Natural killer cell (primary cell): Measurements from ENCODE around the gene FUOM. TPM values are rescaled to one million over a fixed set of nuclear protein-coding genes. Genes with fewer than 3 reads are reported as not detected.

Experiments used
- ATAC-seq, 3 donors: fragments of 150-1000 bp in 2 of 3; fragments of 200-7000 bp in 1 of 3; cut with Tn5 transposase; 1 replicate in 1 of 3; 2 replicates in 2 of 3; pipeline ENCODE4 v1.10.0; 2021; ENCODE audit warnings: mild to moderate bottlenecking in 2 of 3, moderate library complexity in 2 of 3
- DNase-seq, 2 donors: peaks; one replicate each; pipeline versions ENCODE4 v3.0.0 to v3.0.0-alpha.2; 2013 to 2021; ENCODE audit warnings: mixed read lengths in 1 of 2
- H3K27ac ChIP-seq: one replicate; pipeline ENCODE4 v1.5.1; 2013; ENCODE audit warnings: mild to moderate bottlenecking, low read length
- H3K27me3 ChIP-seq: one replicate; pipeline ENCODE4 v1.6.1; 2013; ENCODE audit warnings: low read length; ENCODE audit not compliant: control insufficient read depth, insufficient read depth
- H3K36me3 ChIP-seq: one replicate; pipeline ENCODE4 v1.6.1; 2013; ENCODE audit warnings: low read length; ENCODE audit not compliant: control insufficient read depth, insufficient read depth
- H3K4me1 ChIP-seq: one replicate; pipeline ENCODE4 v1.6.1; 2013; ENCODE audit warnings: low read length; ENCODE audit not compliant: control insufficient read depth, insufficient read depth
- H3K4me3 ChIP-seq: one replicate; pipeline ENCODE4 v1.5.1; 2013; ENCODE audit warnings: low read length
- H3K9me3 ChIP-seq: one replicate; pipeline ENCODE4 v1.6.1; 2013; ENCODE audit warnings: low read length; ENCODE audit not compliant: control insufficient read depth, insufficient read depth
- H3K27ac Mint-ChIP-seq, 2 donors: one replicate each; pipeline ENCODE4 v1.8.0; 2022; ENCODE audit warnings: mild to moderate bottlenecking in 2 of 2, mixed read lengths in 2 of 2, moderate library complexity in 1 of 2
- H3K27me3 Mint-ChIP-seq, 2 donors: one replicate each; pipeline ENCODE4 v1.8.0; 2022; ENCODE audit warnings: low read depth in 2 of 2, mixed read lengths in 2 of 2
- H3K36me3 Mint-ChIP-seq: one replicate; pipeline ENCODE4 v1.8.0; 2022; ENCODE audit warnings: mixed read lengths
- H3K4me1 Mint-ChIP-seq, 2 donors: one replicate each; pipeline ENCODE4 v1.8.0; 2022; ENCODE audit warnings: mixed read lengths in 2 of 2
- H3K4me3 Mint-ChIP-seq: one replicate; pipeline ENCODE4 v1.8.0; 2022; ENCODE audit warnings: mild to moderate bottlenecking, moderate library complexity, mixed read lengths
- H3K9me3 Mint-ChIP-seq, 2 donors: one replicate each; pipeline ENCODE4 v1.8.0; 2022; ENCODE audit warnings: mixed read lengths in 2 of 2
- WGBS: methylation state at CpG from one replicate; pipeline ENCODE4 v1.1.7; 2013; ENCODE audit warnings: missing lambda C conversion rate; ENCODE audit not compliant: insufficient coverage; 5-methylcytosine and 5-hydroxymethylcytosine counted together
- intact Hi-C: fragments of 100-400 bp; cut with micrococcal nuclease; formaldehyde crosslinking; loops from one replicate; pipeline ENCODE4 v1.14.2; 2022
- total RNA-seq, 4 donors: library from RNA; stranded (reverse); fragments of 120-200 nt in 1 of 4; gene quantifications; one replicate each; pipeline versions ENCODE4 v1.2.3 to v1.2.4, GENCODE V29; 2013 to 2022
- TF ChIP-seq, protein P1 (sequence below): fragments of 200-600 bp; IDR thresholded peaks from one replicate; pipeline ENCODE4 v1.8.0; 2022; ENCODE audit warnings: antibody characterized with exemption

FUOM gene
- total RNA-seq, 3 donors from 2014 or later (not counting 1 experiment from before 2014, with no cell fraction given): 7.6 to 9.5 (median 7.9) TPM

DNA sequence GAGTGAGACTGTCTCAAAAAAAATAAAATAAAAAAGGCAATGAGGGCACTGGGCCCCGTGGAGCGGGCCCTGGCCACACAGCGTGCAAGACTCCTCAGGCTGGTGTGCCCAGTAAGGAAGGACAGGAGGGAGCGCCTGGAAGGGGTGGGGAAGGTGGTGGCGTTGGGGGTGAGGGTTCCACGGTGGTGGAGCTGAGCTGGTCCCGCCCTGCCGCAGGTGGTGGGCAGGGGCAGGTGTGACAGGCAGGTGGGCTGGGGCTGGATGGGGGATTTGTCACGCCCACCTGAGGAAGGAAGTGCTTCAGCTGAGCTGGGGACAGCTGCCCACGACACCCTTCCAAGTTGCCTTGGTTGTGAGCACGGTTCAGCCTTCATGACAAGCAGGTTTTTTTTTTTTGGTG lies 11.4 kb downstream of the FUOM start:
- H3K27ac Mint-ChIP-seq: no peak overlapping the region
- no peaks in the 10 kb centered on the region for H3K36me3 Mint-ChIP-seq
- no peak overlapping the region for H3K4me3 Mint-ChIP-seq
- 43% methylated on average over 11 of the region's 11 CpGs for WGBS
- H3K9me3 Mint-ChIP-seq: no peaks in the 10 kb centered on the region
- no peaks in the 10 kb centered on the region for H3K4me1 ChIP-seq
- H3K27ac ChIP-seq: no peak overlapping the region
- H3K9me3 ChIP-seq: no peaks in the 10 kb centered on the region
- H3K27me3 Mint-ChIP-seq: peaks cover 28 to 29% of the 10 kb centered on the region in 2 donors
- ATAC-seq (no peak), DNase-seq (no peak)
- peaks cover 0 to 5% of the 10 kb centered on the region in 2 donors for H3K4me1 Mint-ChIP-seq
- TF ChIP-seq, protein P1, sequence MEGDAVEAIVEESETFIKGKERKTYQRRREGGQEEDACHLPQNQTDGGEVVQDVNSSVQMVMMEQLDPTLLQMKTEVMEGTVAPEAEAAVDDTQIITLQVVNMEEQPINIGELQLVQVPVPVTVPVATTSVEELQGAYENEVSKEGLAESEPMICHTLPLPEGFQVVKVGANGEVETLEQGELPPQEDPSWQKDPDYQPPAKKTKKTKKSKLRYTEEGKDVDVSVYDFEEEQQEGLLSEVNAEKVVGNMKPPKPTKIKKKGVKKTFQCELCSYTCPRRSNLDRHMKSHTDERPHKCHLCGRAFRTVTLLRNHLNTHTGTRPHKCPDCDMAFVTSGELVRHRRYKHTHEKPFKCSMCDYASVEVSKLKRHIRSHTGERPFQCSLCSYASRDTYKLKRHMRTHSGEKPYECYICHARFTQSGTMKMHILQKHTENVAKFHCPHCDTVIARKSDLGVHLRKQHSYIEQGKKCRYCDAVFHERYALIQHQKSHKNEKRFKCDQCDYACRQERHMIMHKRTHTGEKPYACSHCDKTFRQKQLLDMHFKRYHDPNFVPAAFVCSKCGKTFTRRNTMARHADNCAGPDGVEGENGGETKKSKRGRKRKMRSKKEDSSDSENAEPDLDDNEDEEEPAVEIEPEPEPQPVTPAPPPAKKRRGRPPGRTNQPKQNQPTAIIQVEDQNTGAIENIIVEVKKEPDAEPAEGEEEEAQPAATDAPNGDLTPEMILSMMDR: no peak
- peaks cover 11% of the 10 kb centered on the region for H3K27me3 ChIP-seq
- intact Hi-C loops: no loop called here
- no peaks in the 10 kb centered on the region for H3K36me3 ChIP-seq
- no peak overlapping the region for H3K4me3 ChIP-seq

- no peak for DNase-seq
- no peaks in the 10 kb centered on the region for H3K36me3 Mint-ChIP-seq
- no peak for ATAC-seq
- TF ChIP-seq, protein P1: no peak
- no peaks in the 10 kb centered on the region for H3K4me1 ChIP-seq
- H3K4me3 ChIP-seq: no peak overlapping the region
- no peaks in the 10 kb centered on the region for H3K36me3 ChIP-seq
- no peaks in the 10 kb centered on the region for H3K9me3 Mint-ChIP-seq
- H3K9me3 ChIP-seq: no peaks in the 10 kb centered on the region
- H3K27me3 ChIP-seq: peaks cover 11% of the 10 kb centered on the region
- H3K4me1 Mint-ChIP-seq: peaks cover 0 to 3% of the 10 kb centered on the region in 2 donors
- WGBS: 87% methylated on average over 5 of the region's 5 CpGs
- intact Hi-C loops: no loop called here
- H3K27me3 Mint-ChIP-seq: peaks cover 27 to 29% of the 10 kb centered on the region in 2 donors
- H3K27ac ChIP-seq: no peak overlapping the region
- H3K4me3 Mint-ChIP-seq: no peak overlapping the region
- no peak overlapping the region for H3K27ac Mint-ChIP-seq
These were observed 13.6 kb downstream of the FUOM start for GRCh38 chr10:133344236-133344635.

- H3K27ac Mint-ChIP-seq: no peak overlapping the region
- Histone ChIP-seq H3K4me3 (no peak overlapping the region), H3K9me3 (no peaks in the 10 kb centered on the region), H3K4me1 (no peaks in the 10 kb centered on the region), H3K36me3 (no peaks in the 10 kb centered on the region), H3K27me3 (peaks cover 13% of the 10 kb centered on the region), H3K27ac (no peak overlapping the region)
- H3K4me1 Mint-ChIP-seq: no peaks in the 10 kb centered on the region
- no peaks in the 10 kb centered on the region for H3K36me3 Mint-ChIP-seq
- ATAC-seq: no peak
- H3K4me3 Mint-ChIP-seq: no peak overlapping the region
- TF ChIP-seq, protein P1: no peak
- H3K27me3 Mint-ChIP-seq: peaks cover 24 to 29% of the 10 kb centered on the region in 2 donors
- no peaks in the 10 kb centered on the region for H3K9me3 Mint-ChIP-seq
- DNase-seq: no peak
- WGBS: 61% methylated on average over 9 of the region's 9 CpGs
- intact Hi-C loops: no loop called here
These were observed 14.3 kb downstream of the FUOM start for GRCh38 chr10:133343558-133343957.

- H3K36me3 ChIP-seq: no peaks in the 10 kb centered on the region
- intact Hi-C loops: no loop called here
- DNase-seq (no peak), ATAC-seq (no peak)
- peaks cover 13% of the 10 kb centered on the region for H3K27me3 ChIP-seq
- Mint-ChIP-seq H3K4me1 (no peaks in the 10 kb centered on the region), H3K27ac (no peak overlapping the region), H3K27me3 (peaks cover 24 to 29% of the 10 kb centered on the region in 2 donors), H3K9me3 (no peaks in the 10 kb centered on the region), H3K4me3 (no peak overlapping the region), H3K36me3 (no peaks in the 10 kb centered on the region)
- TF ChIP-seq, protein P1: no peak
- no peak overlapping the region for H3K27ac ChIP-seq
- no peak overlapping the region for H3K4me3 ChIP-seq
- 79% methylated on average over 7 of the region's 8 CpGs for WGBS
- no peaks in the 10 kb centered on the region for H3K9me3 ChIP-seq
- H3K4me1 ChIP-seq: peaks cover 3% of the 10 kb centered on the region
These were observed 14.9 kb downstream of the FUOM start for GRCh38 chr10:133342942-133343341.
